HG03354 (cell line): ENCODE measurements around the gene POLDIP3.
"Not testable (repeated sequence)": the region's sequence is repeated elsewhere in the genome, so short reads cannot be mapped to it uniquely, and the experiment has no call there.

Experiments used
- ATAC-seq: cut with Tn5 transposase; IDR thresholded peaks from one replicate; pipeline ENCODE4 v1.9.1; 2021; ENCODE audit warnings: mild to moderate bottlenecking; ENCODE audit not compliant: unreplicated experiment, poor library complexity, severe bottlenecking

Gene POLDIP3

GRCh38 chr22:42564699-42565098, 50.0 kb downstream of the POLDIP3 start:
- no peak for ATAC-seq

- not testable (repeated sequence) for ATAC-seq
Measured at GRCh38 chr22:42563943-42564342, 50.7 kb downstream of the POLDIP3 start.

- no peak for ATAC-seq
Measured at GRCh38 chr22:42562684-42563083, 52.0 kb downstream of the POLDIP3 start.

GRCh38 chr22:42562279-42562678, 52.4 kb downstream of the POLDIP3 start:
- no peak for ATAC-seq

- ATAC-seq = no peak
Measured at GRCh38 chr22:42561856-42562255, 52.8 kb downstream of the POLDIP3 start.

- ATAC-seq = no peak
Measured at GRCh38 chr22:42560781-42561180, 53.9 kb downstream of the POLDIP3 start.

- ATAC-seq = no peak
Measured at GRCh38 chr22:42560381-42560780, 54.3 kb downstream of the POLDIP3 start.

- no peak for ATAC-seq
Measured at GRCh38 chr22:42553475-42554361, 61.0 kb downstream of the POLDIP3 start, which contains the start of gene SERHL2. TSS of gene SERHL2 (plus strand) at chr22:42553956. CDS start at chr22:42554021, 65 bp downstream.

GRCh38 chr22:42552294-42552647, 62.4 kb downstream of the POLDIP3 start:
- ATAC-seq = not testable (repeated sequence)

- ATAC-seq = no peak
Measured at GRCh38 chr22:42549331-42550060, 65.2 kb downstream of the POLDIP3 start.

GRCh38 chr22:42548597-42549330, 65.9 kb downstream of the POLDIP3 start:
- no peak for ATAC-seq

- not testable (repeated sequence) for ATAC-seq
Measured at GRCh38 chr22:42548126-42548525, 66.6 kb downstream of the POLDIP3 start.

GRCh38 chr22:42547562-42547961, 67.1 kb downstream of the POLDIP3 start:
- no peak for ATAC-seq

GRCh38 chr22:42544686-42545085, 70.0 kb downstream of the POLDIP3 start:
- no peak for ATAC-seq

GRCh38 chr22:42539236-42539771, 75.4 kb downstream of the POLDIP3 start:
- ATAC-seq = not testable (repeated sequence)

- ATAC-seq = peak; percentile 60
Measured at GRCh38 chr22:42537199-42537831, 77.4 kb downstream of the POLDIP3 start.

- ATAC-seq = not testable (repeated sequence)
Measured at GRCh38 chr22:42536634-42537033, 78.0 kb downstream of the POLDIP3 start.

GRCh38 chr22:42536166-42536565, 78.5 kb downstream of the POLDIP3 start:
- ATAC-seq = no peak

GRCh38 chr22:42535082-42535731, 79.5 kb downstream of the POLDIP3 start:
- not testable (repeated sequence) for ATAC-seq
